ENCODE data around the gene HOMEZ. TPM values are rescaled to one million over a fixed set of nuclear protein-coding genes. Genes with fewer than 3 reads are reported as not detected.

Gene HOMEZ
- total and polyA plus RNA-seq, 10 of the 15 experiments (the other 5 are each of a cell fraction or from before 2014, with no cell fraction given) = 2.6 to 19.3 (median 13.0) TPM

GRCh38 chr14:23248601-23249000 is 37.3 kb downstream of the HOMEZ start:
- in situ Hi-C loops (cut with MboI) (no loop called here), intact Hi-C loops (cut with micrococcal nuclease; ENCODE audit: unreplicated experiment) (no loop called here)
- H2AFZ ChIP-seq (ENCODE audit: control insufficient read depth, low read depth, low read length) = no peak overlapping the region
- BruUV-seq (replicated peaks) = no TSS peak
- no peak for DNase-seq (ENCODE audit: low read depth, low spot score)
- no peaks in the 10 kb centered on the region for H3K79me2 ChIP-seq (ENCODE audit: control insufficient read depth, insufficient read depth, low read length)
- TF ChIP-seq NFIC (IDR thresholded peaks at IDR 0.05; ENCODE audit: low read depth, low read length) = no peak
- TF ChIP-seq BHLHE40 (IDR thresholded peaks at IDR 0.05; ENCODE audit: borderline replicate concordance in 1 of 2, low read depth in 2 of 2, low read length in 1 of 2) = no peak
- no peak for TF ChIP-seq USF1 (IDR thresholded peaks at IDR 0.05; ENCODE audit: borderline replicate concordance, extremely low read length, insufficient read depth, low read depth, low read length)
- no peak for TF ChIP-seq BRCA1 (IDR thresholded peaks at IDR 0.05; ENCODE audit: low read depth, low read length)
- no peak for TF ChIP-seq BCLAF1 (IDR thresholded peaks at IDR 0.05)
- TF ChIP-seq HSF1 (IDR thresholded peaks at IDR 0.05; ENCODE audit: low read depth, low read length) = no peak
- H3K4me2 ChIP-seq (ENCODE audit: control insufficient read depth, insufficient read depth) = no peak overlapping the region
- POLR2A ChIA-PET = interaction anchor here (0.7 kb wide), 1 partner anchor 500 kb away, joined by 5 read pairs; no protein-coding TSS in a partner anchor
- 3% methylated on average over 7 of the region's 7 CpGs for WGBS (ENCODE audit: insufficient coverage, insufficient replicate concordance, low lambda C conversion rate, missing lambda C conversion rate)
- no peaks in the 10 kb centered on the region for H3K4me1 ChIP-seq (ENCODE audit: control insufficient read depth, insufficient read depth, low read length)
- FAIRE-seq = no peak
- SMC1A ChIA-PET (ENCODE audit: uncharacterized antibody, unreplicated experiment) = no interaction called here
- H3K36me3 ChIP-seq (ENCODE audit: control insufficient read depth in 2 of 2, insufficient read depth in 2 of 2, low read length in 1 of 2) = no peaks in the 10 kb centered on the region
- no peak overlapping the region for H3K9ac ChIP-seq (ENCODE audit: control insufficient read depth, insufficient read depth, low read length)
- RAD21 ChIA-PET (ENCODE audit: unreplicated experiment) = no interaction called here
- H3K27me3 ChIP-seq (replicated peaks in 1 of 2; ENCODE audit: control insufficient read depth in 2 of 2, insufficient read depth in 2 of 2, low read length in 1 of 2) = no peaks in the 10 kb centered on the region
- H4K20me1 ChIP-seq (ENCODE audit: control insufficient read depth, insufficient read depth) = no peaks in the 10 kb centered on the region
- CTCF ChIA-PET = interaction anchor here (1.1 kb wide), 1 partner anchor 63 kb away, joined by 3 read pairs; no protein-coding TSS in a partner anchor
- no peak for ATAC-seq
- no peaks in the 10 kb centered on the region for H3K9me3 ChIP-seq (replicated peaks; ENCODE audit: control insufficient read depth, insufficient read depth, low read length)
- no peak overlapping the region for H3K27ac ChIP-seq (ENCODE audit: control insufficient read depth, insufficient read depth)
- no peak overlapping the region for H3K4me3 ChIP-seq

Data from GM12878 (cell line).